GM18508 (cell line): ENCODE data around the gene STARD13.

Experiments used
- ATAC-seq: cut with Tn5 transposase; IDR thresholded peaks from one replicate; pipeline ENCODE4 v1.9.1; 2021; ENCODE audit warnings: moderate number of reproducible peaks; ENCODE audit not compliant: insufficient read depth, unreplicated experiment

The STARD13 gene

DNA sequence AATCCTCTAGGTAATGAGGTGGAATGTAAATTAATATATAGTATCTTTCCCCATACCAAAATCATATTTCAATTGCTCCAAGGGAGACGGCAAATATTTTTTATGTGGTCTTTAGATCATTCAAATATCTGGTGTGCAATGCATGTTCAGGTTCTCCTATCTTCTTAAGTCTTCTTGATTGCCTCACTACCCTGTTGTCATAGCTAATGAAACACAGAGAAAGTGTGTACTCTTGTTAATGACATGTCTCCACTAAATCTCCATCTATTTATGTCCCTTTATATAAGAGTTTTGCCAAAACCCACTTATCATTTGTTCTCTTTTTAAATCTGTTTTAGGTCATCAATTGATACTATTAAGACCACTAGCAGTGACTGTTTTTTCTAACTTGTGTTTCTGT lies 6.6 kb downstream of the STARD13 start:
- no peak for ATAC-seq

DNA sequence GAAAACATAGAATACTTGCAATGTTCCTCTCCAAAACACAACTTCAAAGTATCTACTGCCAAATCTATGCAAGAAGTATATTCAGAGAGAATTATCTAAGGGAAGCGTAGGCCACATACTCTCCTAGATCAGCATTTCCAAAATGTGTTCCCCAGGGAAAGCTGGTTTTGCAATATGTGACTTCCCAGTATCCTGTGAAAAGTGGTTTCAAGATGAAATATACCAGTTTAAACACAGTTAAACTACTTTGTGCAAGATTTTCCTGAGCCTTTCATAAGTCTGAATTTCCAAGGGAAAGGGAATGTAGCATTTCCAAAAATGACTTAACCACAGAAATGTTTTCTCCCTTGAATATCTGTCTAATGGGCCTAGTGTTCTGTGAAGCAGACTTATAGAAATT lies 7.6 kb downstream of the STARD13 start:
- ATAC-seq, result no peak

DNA sequence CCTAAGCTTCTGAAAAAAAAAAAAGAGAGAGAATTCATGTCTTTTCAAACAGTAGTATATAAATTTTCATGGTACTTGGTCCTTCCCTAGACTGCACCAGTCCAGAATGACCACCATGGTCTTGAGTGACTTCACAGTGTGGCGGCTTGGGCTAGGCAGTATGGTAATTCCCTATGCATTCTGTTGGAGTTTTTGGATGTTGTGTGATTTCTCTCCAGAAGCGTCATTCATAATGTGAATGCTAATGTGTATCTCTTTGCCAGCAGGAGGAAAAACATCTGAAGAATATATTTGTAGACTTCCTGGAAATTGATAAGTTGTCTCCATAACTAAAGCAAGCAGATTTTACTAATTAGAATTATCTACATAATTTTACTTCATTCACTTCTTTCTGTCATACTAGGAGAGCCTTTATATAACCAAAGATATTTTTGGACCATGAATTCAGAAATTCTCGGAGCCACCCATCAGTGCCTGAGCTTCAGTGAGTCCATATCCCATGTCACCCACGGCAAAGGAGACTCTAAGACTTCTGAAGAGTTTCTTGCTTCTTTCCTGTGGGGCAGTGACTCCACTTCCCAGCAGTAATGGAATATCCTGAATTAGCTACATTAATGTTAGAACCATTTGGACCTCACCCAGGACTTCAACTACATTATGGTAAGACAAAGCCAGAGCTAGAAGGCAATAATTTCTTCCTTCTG lies 8.4 kb downstream of the STARD13 start:
- ATAC-seq, result no peak

DNA sequence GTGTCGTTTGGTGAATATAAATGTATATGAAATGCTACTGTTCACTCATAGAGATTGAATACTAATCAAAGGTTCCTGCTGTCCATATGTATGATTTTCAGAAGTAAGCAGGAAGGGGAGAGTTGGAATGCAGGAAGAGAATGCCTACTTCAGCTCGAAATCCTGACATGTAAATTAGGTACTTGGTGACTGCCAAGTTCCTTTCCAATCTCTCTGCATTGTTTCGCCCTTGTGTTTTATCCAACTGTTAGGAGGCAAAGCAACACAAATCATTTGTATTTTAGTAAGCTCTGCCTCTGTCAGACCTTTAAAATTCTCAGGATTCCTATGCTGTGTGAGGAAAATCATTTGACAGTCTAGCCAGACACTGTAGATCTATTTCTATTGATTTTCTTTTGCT lies 9.0 kb downstream of the STARD13 start:
- ATAC-seq, result no peak

DNA sequence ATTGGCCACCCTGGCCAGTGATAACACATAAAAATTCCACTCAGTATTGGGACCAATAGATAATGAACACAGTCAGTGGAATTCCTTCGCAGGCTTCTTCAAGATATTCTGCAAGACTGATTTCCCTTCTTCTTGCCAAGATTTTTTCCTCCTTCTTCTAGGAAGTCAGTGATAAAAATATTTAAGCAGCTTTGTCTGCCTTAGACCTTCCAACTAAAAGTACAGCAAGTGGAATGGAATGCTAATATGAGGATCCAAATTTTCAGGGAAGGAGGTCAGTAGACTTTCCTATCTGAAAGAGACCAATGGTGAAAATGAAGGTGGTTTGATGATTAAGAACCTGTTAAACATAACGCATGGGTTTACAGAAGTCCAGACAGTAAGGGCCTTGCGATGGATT lies 9.6 kb downstream of the STARD13 start:
- no peak for ATAC-seq

DNA sequence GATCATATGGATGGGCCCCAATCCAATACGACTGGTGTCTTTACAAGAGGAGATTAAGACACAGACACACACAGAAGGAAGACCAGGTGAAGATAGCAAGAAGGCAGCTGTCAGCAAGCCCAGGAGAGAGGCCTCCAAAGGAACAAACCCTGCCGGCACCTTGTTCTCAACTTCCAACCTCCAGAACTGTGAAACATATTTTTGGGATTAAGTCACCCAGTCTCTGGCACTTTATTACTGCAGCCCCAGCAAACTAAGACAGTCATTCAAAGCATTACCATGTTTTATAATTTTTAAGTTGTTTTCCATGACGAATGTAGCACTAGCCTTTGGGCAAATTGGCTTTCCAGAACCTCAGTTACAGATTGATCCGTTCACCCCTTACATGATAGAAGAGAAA lies 11.3 kb downstream of the STARD13 start:
- no peak for ATAC-seq

DNA sequence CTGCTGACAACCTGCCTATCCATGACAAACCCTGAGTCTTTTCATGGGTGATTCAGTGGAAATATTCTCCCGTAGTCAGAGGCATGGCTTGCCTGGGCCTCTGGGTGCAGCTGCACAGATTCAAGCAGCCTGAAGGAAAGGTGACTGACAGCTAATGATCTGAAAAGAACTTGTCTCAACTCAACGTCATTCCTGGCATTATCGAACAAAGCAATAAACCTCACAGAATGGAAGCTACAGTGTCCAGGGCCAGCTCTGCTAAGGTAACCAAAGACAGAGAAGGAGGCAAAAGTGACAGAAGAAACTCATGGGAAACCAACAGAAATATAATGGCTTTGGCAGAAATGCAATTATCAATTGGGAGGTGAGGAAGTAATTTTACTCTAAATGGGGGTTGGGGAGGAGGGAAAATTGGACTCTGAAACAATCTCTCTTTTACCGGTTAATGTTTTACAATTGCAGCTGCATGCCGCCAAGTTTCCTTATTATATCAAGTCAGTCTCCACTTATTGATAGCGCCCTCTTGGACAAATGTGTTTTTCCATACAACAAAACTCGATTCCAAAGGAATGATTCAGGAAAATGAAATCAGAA lies 12.9 kb downstream of the STARD13 start:
- no peak for ATAC-seq

DNA sequence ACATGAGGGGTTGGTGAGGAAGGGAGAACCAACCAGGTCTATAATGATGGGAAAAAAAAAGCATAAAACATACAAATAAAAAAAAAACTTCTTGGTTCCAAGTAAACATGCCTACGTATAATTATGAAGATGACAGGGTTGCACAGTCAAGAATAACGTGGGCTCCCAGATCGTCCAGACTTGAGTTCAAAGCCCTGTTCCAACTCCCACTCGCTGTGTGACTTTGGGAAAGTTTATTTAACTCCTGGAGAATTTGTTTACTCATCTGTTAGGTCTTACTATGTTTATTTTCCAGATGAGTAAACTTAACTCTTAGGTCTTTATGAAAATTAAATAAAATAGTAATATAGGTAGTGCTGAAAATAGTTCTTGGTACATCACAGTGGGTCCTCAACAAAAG lies 13.8 kb downstream of the STARD13 start:
- no peak for ATAC-seq

DNA sequence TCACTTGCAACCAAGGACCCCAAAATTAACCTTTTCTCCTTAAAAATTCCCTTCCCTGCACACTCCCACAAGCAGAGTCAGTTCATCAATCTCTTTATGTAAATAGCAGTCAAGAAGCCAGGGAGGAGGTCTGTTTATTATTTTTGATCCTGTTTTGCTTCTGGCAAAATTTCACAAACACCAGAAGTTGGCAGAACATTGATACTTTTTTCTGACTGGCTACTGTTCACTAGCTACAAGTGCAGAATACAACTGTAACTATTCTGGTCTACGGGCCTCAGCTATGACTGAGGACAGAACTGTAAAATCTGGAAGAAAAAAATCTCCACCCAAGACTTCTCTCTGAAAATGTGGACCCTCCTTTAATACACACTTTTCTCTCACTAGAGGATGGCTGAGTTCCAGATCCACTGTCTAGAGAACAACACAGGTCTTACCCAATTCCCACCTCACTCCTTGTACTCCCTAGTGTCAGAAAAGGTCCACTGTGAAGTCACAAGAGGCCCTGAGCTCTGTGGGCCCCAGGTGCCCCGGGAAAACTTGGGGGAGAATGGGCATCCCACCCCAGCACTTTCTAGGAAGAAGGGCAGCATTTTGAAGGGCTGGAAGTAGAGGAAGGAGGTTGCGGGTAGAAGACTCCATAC lies 14.5 kb downstream of the STARD13 start:
- ATAC-seq, result no peak

DNA sequence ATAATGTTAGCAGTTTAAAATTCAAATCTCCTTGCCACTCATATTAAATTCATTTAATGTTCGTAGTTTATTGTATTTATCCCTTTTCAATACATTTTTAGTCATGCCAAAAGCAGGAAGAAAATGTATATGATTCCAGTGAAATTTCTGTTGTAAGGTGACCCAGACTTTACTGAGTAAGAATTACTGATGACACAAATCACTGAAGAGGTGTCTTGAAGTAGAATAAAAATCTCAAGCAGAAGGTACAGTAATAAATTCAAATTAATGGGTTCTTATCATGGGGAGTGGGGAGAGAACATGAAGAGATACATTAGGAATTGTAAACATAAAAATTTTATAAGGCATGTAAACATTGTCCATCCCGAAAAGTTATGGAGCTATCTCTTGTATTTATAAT lies 19.9 kb downstream of the STARD13 start:
- no peak for ATAC-seq

DNA sequence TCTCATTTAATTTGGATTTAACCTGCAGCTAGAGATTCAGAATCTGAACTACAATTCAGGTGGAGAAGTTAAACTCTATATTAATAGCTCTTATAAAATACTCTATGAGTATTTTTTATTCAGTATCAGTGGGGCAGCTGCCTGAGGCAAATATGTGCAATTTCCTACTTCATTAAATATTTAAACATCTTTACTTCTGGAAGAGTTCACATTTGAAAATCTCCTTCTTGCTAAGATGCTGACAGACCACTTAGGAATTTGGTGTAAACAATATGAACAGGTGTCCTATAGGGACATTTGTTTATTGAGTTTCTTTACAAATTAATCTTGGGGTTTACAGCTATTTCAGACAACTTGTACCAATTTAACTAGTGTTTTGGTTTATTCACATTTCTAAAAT lies 20.4 kb downstream of the STARD13 start:
- no peak for ATAC-seq

DNA sequence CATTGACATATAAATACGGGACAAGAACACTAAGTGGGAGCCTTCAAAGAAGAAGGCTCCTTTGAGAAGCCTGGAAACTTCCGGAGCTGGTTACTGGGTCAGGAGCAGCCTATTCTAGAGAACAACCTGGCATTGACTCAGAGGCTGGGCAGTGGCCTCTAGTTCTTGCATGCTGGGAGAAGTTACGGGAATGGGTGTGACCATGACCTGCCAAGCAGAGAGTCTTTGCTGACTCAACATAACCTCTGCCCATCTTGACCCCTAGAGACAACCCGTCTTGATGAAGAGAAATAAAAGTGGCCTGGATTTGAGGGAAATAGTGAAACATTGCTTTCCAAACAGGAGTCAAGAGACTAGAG lies 21.0 kb downstream of the STARD13 start:
- ATAC-seq, result no peak

DNA sequence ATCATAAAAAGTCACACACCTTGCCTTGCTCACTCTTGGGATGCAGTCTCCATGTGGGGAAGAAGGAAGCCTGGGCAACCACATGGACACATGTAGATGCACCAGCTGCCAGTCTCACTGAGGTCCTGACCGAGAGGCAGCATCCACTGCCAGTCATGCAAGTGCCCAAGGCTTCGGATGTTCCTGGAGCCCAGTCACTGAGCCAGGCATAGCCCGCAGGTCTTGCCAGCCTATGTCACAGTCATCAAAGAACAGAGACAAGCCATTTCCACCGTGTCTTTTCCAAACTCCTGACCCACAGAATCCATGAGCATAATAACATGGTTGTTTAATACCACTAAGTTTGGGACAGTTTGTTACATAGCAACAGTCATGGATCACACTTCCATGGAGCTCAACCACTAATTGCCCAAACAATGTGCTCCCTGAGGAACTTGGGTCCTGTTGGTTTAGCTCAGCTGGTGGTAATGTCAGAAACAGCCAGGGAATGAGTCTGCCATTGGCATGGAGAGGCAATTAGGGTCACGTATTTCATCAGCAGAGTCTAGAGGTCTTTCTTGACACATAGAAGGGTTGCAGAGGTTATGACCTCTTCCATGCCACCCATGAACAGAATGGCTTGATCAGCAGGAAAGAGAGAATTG lies 21.5 kb downstream of the STARD13 start:
- no peak for ATAC-seq

DNA sequence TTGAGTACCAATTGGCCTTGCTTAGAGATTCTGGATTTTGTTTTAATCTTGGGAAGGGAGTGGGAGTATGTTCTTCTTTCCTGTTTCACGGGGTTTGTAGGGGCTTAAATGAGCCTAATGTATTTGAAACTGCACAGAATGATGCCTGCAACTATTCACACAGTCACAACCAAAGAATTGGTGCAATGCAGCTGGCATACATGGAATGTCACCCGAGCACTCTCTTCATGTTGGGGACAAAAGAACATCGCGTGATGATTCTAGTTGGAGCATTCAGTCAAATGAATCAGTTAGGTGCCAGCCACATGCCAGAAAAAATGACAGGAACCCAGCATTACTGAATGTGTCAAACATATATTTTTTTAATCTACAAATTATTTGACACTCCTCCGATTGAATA lies 22.1 kb downstream of the STARD13 start:
- ATAC-seq, result no peak

DNA sequence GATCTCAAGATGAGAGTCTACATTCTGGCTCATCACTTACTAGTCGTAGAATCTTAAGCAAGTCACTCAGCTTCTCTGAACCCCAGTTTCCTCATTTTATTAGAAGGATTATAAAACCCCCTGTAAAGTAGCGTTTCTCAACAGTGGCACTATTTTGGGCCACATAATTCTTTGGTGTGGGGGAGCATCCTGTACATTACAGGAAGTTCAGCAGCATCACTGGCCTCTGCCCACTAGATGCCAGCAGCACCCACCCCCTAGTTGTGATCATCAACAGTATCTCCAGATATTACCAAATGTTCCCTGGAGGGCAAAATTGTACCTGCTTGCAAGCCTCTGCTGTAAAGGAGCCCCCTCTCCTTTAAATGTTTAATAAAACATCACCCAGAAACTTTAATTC lies 22.6 kb downstream of the STARD13 start:
- ATAC-seq, result no peak

DNA sequence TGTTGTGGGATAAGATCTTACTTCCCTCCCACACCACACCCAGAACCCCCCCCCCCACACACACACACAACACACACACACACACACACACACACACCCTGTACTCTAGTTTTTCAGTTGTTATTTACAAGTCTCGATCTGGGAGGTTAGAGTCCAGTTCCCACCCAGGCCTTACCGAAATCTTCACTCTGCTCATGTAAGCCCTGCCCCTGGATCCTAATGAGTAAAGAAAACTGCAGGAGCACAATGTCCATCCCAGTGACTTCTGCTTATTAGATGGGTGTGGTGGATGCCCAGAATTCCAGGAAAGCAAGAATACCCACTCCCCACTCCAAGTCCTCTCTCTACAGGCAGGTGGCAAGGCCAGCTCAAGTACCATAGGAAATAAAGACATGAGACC lies 23.0 kb downstream of the STARD13 start:
- no peak for ATAC-seq

DNA sequence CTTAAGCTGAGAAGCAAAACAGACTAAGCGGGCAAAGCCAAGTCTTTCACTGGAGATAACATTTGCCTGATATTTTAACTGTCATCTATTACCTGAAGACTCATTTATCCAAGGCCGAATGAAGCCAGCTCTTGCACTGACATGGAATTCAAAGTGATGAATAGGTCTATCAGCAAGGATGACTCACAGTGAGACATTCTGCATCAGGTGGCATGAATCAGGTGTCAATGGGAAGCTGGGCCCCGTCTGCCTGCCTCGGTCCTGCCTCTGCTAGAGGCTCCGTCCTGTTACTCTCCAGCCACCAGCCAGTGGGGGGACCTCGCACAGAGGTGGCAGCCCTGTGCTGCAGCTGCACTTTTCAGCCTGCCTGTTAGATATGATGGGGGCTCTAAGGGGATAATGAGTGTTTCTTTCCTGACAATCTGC lies 23.5 kb downstream of the STARD13 start:
- no peak for ATAC-seq

DNA sequence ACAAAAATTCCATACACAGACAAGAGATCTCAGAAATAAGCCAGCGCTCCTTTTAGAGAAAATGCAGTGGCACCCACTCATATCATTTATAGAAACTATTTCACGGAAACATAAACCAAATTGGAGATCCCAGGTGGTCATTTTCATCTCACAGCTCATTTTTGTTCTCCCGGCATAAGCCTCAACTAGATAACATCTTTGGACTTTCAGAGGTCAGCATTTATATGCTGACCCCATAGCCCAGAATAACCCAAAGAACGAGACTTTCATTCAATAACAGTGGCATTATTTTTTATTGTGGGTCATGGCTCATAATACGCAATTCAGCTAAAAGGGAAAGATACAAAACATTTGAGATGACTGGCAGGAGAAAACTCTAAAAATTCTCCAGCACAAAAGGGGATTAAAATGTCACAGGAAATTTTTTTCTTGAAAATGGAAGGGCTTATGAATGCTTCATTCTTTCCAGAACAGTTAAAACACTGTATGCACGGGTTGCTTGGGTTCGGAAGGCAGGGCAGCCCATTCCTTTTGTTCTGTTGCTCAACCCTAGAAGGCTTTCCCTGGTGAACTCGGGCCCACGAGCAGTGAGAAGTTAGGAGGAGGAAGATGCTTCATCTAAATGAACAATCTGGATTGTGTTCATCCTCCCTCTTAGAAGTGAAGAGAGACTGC lies 24.0 kb downstream of the STARD13 start:
- ATAC-seq, result no peak

DNA sequence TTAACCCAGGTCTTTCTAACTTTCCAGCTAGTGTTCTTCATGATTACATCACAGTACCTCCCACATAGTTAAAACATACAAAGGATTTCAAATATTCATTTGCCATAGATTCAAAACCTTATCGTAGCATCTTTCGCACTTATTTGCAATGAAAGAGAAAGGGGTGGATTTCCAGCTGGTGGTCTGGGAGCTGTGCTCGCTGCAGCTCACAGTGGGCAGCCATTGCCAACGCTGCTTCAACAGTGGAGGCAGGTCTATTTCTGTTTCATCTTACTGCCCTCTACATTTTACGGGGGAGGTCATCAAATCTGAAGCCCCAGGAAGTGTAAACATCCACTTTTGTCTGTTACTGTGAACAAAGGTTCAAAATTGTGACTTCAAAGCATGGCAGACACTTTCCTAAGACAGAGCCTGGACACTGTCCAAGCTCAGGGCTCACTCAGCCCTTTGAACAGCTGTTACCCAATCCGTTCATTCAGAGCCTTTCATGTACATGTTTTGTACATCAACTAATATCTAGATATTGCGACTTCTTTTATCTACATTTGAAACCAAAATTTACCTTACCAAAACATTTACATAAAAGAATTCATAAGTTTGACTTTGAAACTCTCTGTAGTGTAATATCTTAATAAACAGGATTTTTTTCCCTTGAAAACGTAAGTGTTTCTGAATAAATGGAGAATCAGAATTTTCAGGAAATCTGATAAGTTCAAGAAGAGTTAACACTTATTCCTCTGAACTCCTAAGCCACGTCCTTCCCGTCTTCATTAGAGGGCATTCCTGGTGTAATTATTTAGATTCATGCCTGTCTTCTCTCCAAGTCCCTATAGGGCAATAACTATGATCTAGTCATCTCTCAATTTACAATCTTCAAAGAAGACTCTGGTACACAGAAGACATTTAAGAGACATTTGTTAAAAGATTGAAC lies 25.1 kb downstream of the STARD13 start:
- no peak for ATAC-seq

DNA sequence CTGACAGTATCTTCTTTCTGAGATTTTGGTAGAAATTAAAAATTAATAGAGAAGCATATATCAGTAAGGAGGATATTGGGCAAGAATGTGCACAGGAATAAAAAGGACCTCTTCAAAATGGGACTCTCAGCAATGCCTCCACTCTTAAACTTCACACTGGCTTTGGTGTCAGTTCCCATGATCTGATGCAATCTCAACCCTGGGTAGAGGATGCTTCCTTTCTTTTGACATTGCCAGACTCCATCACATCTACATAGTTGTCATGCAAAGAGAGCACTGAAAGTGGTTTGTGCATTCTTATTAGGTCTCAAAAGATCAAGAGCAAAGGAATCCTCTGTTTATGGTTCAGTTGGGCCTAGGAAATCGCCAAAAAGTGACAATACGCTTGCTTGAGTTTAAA lies 26.3 kb downstream of the STARD13 start:
- no peak for ATAC-seq
